GM10847 (cell line): ENCODE results near the gene SECISBP2.

Source experiments
- POLR2A ChIP-seq: IDR thresholded peaks from 2 replicates; pipeline ENCODE4 v1.6.1; 2011; ENCODE audit not compliant: insufficient read length; ENCODE audit errors: extremely low read depth

The SECISBP2 gene

GRCh38 chr9:89328064-89328463 lies 9.8 kb downstream of the SECISBP2 start:
- no peak for TF ChIP-seq POLR2A

GRCh38 chr9:89329917-89330316 lies 11.6 kb downstream of the SECISBP2 start:
- no peak for TF ChIP-seq POLR2A

GRCh38 chr9:89330513-89330912 lies 12.2 kb downstream of the SECISBP2 start:
- no peak for TF ChIP-seq POLR2A

- TF ChIP-seq POLR2A: no peak
Observed at GRCh38 chr9:89339807-89340206, 21.5 kb downstream of the SECISBP2 start.

GRCh38 chr9:89340332-89340731 lies 22.0 kb downstream of the SECISBP2 start:
- TF ChIP-seq POLR2A: no peak

- TF ChIP-seq POLR2A: no peak
Observed at GRCh38 chr9:89342213-89342612, 23.9 kb downstream of the SECISBP2 start.

GRCh38 chr9:89342948-89343347 lies 24.6 kb downstream of the SECISBP2 start:
- no peak for TF ChIP-seq POLR2A

- no peak for TF ChIP-seq POLR2A
Observed at GRCh38 chr9:89345476-89345875, 27.2 kb downstream of the SECISBP2 start.

GRCh38 chr9:89346696-89347095 lies 28.4 kb downstream of the SECISBP2 start:
- TF ChIP-seq POLR2A: no peak

- TF ChIP-seq POLR2A: no peak
Observed at GRCh38 chr9:89347651-89348050, 29.4 kb downstream of the SECISBP2 start.

- TF ChIP-seq POLR2A: no peak
Observed at GRCh38 chr9:89349607-89350006, 31.3 kb downstream of the SECISBP2 start.

- TF ChIP-seq POLR2A: no peak
Observed at GRCh38 chr9:89350988-89351557, 32.8 kb downstream of the SECISBP2 start.

- TF ChIP-seq POLR2A: no peak
Observed at GRCh38 chr9:89351584-89352300, 33.4 kb downstream of the SECISBP2 start.

GRCh38 chr9:89352451-89352850 lies 34.2 kb downstream of the SECISBP2 start:
- TF ChIP-seq POLR2A: no peak

- no peak for TF ChIP-seq POLR2A
Observed at GRCh38 chr9:89352874-89353649, 34.8 kb downstream of the SECISBP2 start.

GRCh38 chr9:89353989-89354388 lies 35.7 kb downstream of the SECISBP2 start:
- no peak for TF ChIP-seq POLR2A

- no peak for TF ChIP-seq POLR2A
Observed at GRCh38 chr9:89354471-89354870, 36.2 kb downstream of the SECISBP2 start.

GRCh38 chr9:89356782-89357181 lies 38.5 kb downstream of the SECISBP2 start:
- TF ChIP-seq POLR2A: no peak
